IMR-90 (cell line): Measurements from ENCODE around the gene NUP88. TPM values are rescaled to one million over a fixed set of nuclear protein-coding genes. Genes with fewer than 3 reads are reported as not detected.

Experiments
- ATAC-seq: fragments of 200-7000 bp; cut with Tn5 transposase; 2 replicates; pipeline ENCODE4 v1.9.1; 2020; ENCODE audit warnings: low read depth, mild to moderate bottlenecking, moderate library complexity
- BruUV-seq: library from RNA; stranded (reverse); fragments of 400-500 nt; replicated peaks from 2 replicates; lab custom pipeline; 2021; lab: Mats Ljungman, UMichigan
- CTCF ChIA-PET: fragments of 300-600 bp; formaldehyde crosslinking; extraction: SDS; loops from one replicate; lab custom pipeline; 2021; ENCODE audit warnings: antibody characterized with exemption; lab: Yijun Ruan, JAX
- POLR2A ChIA-PET: fragments of 300-600 bp; sonication (Branson Sonifier 250); formaldehyde crosslinking; loops from one replicate; lab custom pipeline; 2022; ENCODE audit warnings: antibody characterized with exemption; ENCODE audit not compliant: unreplicated experiment; lab: Charles Lee
- DNase-seq: peaks from one replicate; pipeline ENCODE4 v3.0.0; 2013
- H2AFZ ChIP-seq: replicated peaks from 2 replicates; pipeline ENCODE3; 2013; ENCODE audit warnings: low read length, mild to moderate bottlenecking; ENCODE audit not compliant: poor library complexity
- H2AK5ac ChIP-seq: 2 replicates; pipeline ENCODE4 v1.6.1; 2013; ENCODE audit warnings: low read depth, low read length, inconsistent platforms
- H2AK9ac ChIP-seq: replicated peaks from 2 replicates; pipeline ENCODE3; 2013; ENCODE audit warnings: mild to moderate bottlenecking, low read depth, low read length, moderate library complexity; ENCODE audit not compliant: poor library complexity
- H2BK120ac ChIP-seq: 2 replicates; pipeline ENCODE4 v1.6.1; 2013; ENCODE audit warnings: low read depth, low read length, inconsistent platforms
- H2BK15ac ChIP-seq: 3 replicates; pipeline ENCODE4 v1.6.1; 2013; ENCODE audit warnings: low read depth, low read length, inconsistent platforms
- H2BK20ac ChIP-seq: 2 replicates; pipeline ENCODE4 v1.6.1; 2013; ENCODE audit warnings: low read depth, mild to moderate bottlenecking, inconsistent platforms, low read length, moderate library complexity
- H2BK5ac ChIP-seq: 2 replicates; pipeline ENCODE4 v1.6.1; 2013; ENCODE audit warnings: mild to moderate bottlenecking, low read depth, low read length, inconsistent platforms; ENCODE audit not compliant: poor library complexity, severe bottlenecking
- H3K14ac ChIP-seq: replicated peaks from 2 replicates; pipeline ENCODE4 v1.6.1; 2013; ENCODE audit warnings: low read depth, low read length, inconsistent platforms
- H3K18ac ChIP-seq: 2 replicates; pipeline ENCODE4 v1.6.1; 2013; ENCODE audit warnings: low read depth, low read length, control low read depth
- H3K23ac ChIP-seq: 2 replicates; pipeline ENCODE4 v1.6.1; 2013; ENCODE audit warnings: low read depth, low read length, inconsistent platforms
- H3K27ac ChIP-seq: 2 replicates; pipeline ENCODE4 v1.5.1; 2013; ENCODE audit warnings: mild to moderate bottlenecking, control low read depth, low read length; ENCODE audit not compliant: insufficient read depth
- H3K27me3 ChIP-seq: 2 replicates; pipeline ENCODE4 v1.6.1; 2013; ENCODE audit warnings: low read length; ENCODE audit not compliant: control insufficient read depth, insufficient read depth
- H3K36me3 ChIP-seq: 2 replicates; pipeline ENCODE4 v1.6.1; 2013; ENCODE audit warnings: low read length, mixed read lengths; ENCODE audit not compliant: control insufficient read depth, insufficient read depth
- H3K4ac ChIP-seq: 2 replicates; pipeline ENCODE4 v1.6.1; 2013; ENCODE audit warnings: low read depth, low read length, inconsistent platforms
- H3K4me1 ChIP-seq: 2 replicates; pipeline ENCODE4 v1.6.1; 2013; ENCODE audit warnings: low read length, mixed read lengths; ENCODE audit not compliant: control insufficient read depth, insufficient read depth
- H3K4me2 ChIP-seq: 2 replicates; pipeline ENCODE4 v1.6.1; 2013; ENCODE audit warnings: low read depth, mild to moderate bottlenecking, control low read depth, low read length, moderate library complexity
- H3K4me3 ChIP-seq: 2 replicates; pipeline ENCODE4 v1.5.1; 2013; ENCODE audit warnings: low read depth, mild to moderate bottlenecking, control low read depth, low read length, moderate library complexity; ENCODE audit not compliant: insufficient read depth
- H3K56ac ChIP-seq: 2 replicates; pipeline ENCODE4 v1.6.1; 2013; ENCODE audit warnings: low read length, inconsistent platforms; ENCODE audit not compliant: insufficient read depth; ENCODE audit errors: extremely low read depth
- H3K79me1 ChIP-seq, 2 experiments: 2 replicates each; pipeline ENCODE4 v1.6.1; 2013; ENCODE audit warnings: low read length in 2 of 2, inconsistent platforms in 1 of 2, low read depth in 1 of 2
- H3K9ac ChIP-seq: 2 replicates; pipeline ENCODE4 v1.6.1; 2013; ENCODE audit warnings: low read depth, low read length, control low read depth
- H3K9me1 ChIP-seq: 2 replicates; pipeline ENCODE4 v1.6.1; 2013; ENCODE audit warnings: low read length, inconsistent platforms; ENCODE audit not compliant: insufficient read depth
- H3K9me3 ChIP-seq: 2 replicates; pipeline ENCODE4 v1.6.1; 2013; ENCODE audit warnings: low read length; ENCODE audit not compliant: control insufficient read depth, insufficient read depth
- H4K20me1 ChIP-seq: 2 replicates; pipeline ENCODE4 v1.6.1; 2013; ENCODE audit warnings: low read length, inconsistent platforms; ENCODE audit not compliant: insufficient read depth
- H4K5ac ChIP-seq: 2 replicates; pipeline ENCODE4 v1.6.1; 2013; ENCODE audit warnings: mild to moderate bottlenecking, low read depth, low read length, control low read depth
- H4K8ac ChIP-seq, 2 experiments: 2 replicates each; pipeline ENCODE4 v1.6.1; 2013; ENCODE audit warnings: low read depth in 2 of 2, low read length in 2 of 2, control low read depth in 1 of 2, inconsistent platforms in 1 of 2
- H4K91ac ChIP-seq: 2 replicates; pipeline ENCODE4 v1.6.1; 2013; ENCODE audit warnings: low read depth, low read length, inconsistent platforms; ENCODE audit not compliant: insufficient read depth
- BHLHE40 ChIP-seq: fragments of 150-350 bp; IDR thresholded peaks from 2 replicates; pipeline ENCODE4 v1.6.1; 2016; ENCODE audit warnings: mild to moderate bottlenecking, low read depth, low read length
- CEBPB ChIP-seq: IDR thresholded peaks from 2 replicates; pipeline ENCODE4 v1.6.1; 2012; ENCODE audit warnings: low read depth, low read length, improper control_type of control experiment
- FOS ChIP-seq: fragments of 150-350 bp; IDR thresholded peaks from 2 replicates; pipeline ENCODE4 v1.6.1; 2016; ENCODE audit warnings: low read depth, low read length
- MAFK ChIP-seq: IDR thresholded peaks from 2 replicates; pipeline ENCODE4 v1.6.1; 2012; ENCODE audit warnings: low read depth, low read length, improper control_type of control experiment
- MAZ ChIP-seq: IDR thresholded peaks from 2 replicates; pipeline ENCODE4 v1.6.1; 2012; ENCODE audit warnings: low read depth, mild to moderate bottlenecking, low read length, improper control_type of control experiment, moderate library complexity, borderline replicate concordance
- MXI1 ChIP-seq: IDR thresholded peaks from 2 replicates; pipeline ENCODE4 v1.6.1; 2012; ENCODE audit warnings: low read depth, mild to moderate bottlenecking, low read length, moderate library complexity, borderline replicate concordance
- NFE2L2 ChIP-seq: fragments of 150-350 bp; IDR thresholded peaks from 2 replicates; pipeline ENCODE4 v1.6.1; 2016; ENCODE audit warnings: low read depth, mild to moderate bottlenecking, low read length
- POLR2A ChIP-seq: IDR thresholded peaks from 2 replicates; pipeline ENCODE4 v1.6.1; 2012; ENCODE audit warnings: mild to moderate bottlenecking, low read depth, low read length
- RAD21 ChIP-seq: IDR thresholded peaks from 2 replicates; pipeline ENCODE4 v1.6.1; 2012; ENCODE audit warnings: low read length, improper control_type of control experiment
- RCOR1 ChIP-seq: IDR thresholded peaks from 2 replicates; pipeline ENCODE4 v1.6.1; 2012; ENCODE audit warnings: mild to moderate bottlenecking, low read length, improper control_type of control experiment; ENCODE audit not compliant: insufficient replicate concordance
- dilution Hi-C: fragments of 300-500 bp; cut with HindIII; formaldehyde crosslinking; loops from one replicate; pipeline ENCODE4 v1.14.3; 2018; ENCODE audit warnings: low sequenced_read_pairs; ENCODE audit not compliant: unreplicated experiment
- in situ Hi-C: fragments of 300-500 bp; cut with MboI; formaldehyde crosslinking; loops from 3 replicates; pipeline ENCODE4 v1.14.3; 2019; ENCODE audit warnings: low sequenced_read_pairs, inconsistent platforms, mixed read lengths
- intact Hi-C: fragments of 100-400 bp; cut with micrococcal nuclease; formaldehyde crosslinking; loops from 2 replicates; pipeline ENCODE4 v1.10.0; 2022
- polyA plus RNA-seq, 3 experiments: library from polyadenylated mRNA; depleted of rRNA; stranded (reverse); fragments of >200 nt; gene quantifications; 2 replicates each; pipeline ENCODE4 v1.2.3, GENCODE V29; 2012; ENCODE audit warnings: low replicate concordance in 1 of 3
- total RNA-seq: library from RNA; depleted of rRNA; stranded (reverse); fragments of >200 nt; gene quantifications from 2 replicates; pipeline ENCODE4 v1.2.3, GENCODE V29; 2012
- TF ChIP-seq, protein P1 (sequence below): conservative IDR thresholded peaks from 2 replicates; pipeline ENCODE4 v1.5.1; 2012; ENCODE audit warnings: mild to moderate bottlenecking, low read depth, low read length, improper control_type of control experiment
- TF ChIP-seq, protein P2 (sequence below): fragments of 150-350 bp; IDR thresholded peaks from 2 replicates; pipeline ENCODE4 v1.6.1; 2017; ENCODE audit warnings: mild to moderate bottlenecking, antibody characterized with exemption, low read length, low read depth

Gene NUP88
- total and polyA plus RNA-seq, 2 of the 4 experiments (the other 2 are of a cell fraction): 57.0 to 83.7 TPM

DNA sequence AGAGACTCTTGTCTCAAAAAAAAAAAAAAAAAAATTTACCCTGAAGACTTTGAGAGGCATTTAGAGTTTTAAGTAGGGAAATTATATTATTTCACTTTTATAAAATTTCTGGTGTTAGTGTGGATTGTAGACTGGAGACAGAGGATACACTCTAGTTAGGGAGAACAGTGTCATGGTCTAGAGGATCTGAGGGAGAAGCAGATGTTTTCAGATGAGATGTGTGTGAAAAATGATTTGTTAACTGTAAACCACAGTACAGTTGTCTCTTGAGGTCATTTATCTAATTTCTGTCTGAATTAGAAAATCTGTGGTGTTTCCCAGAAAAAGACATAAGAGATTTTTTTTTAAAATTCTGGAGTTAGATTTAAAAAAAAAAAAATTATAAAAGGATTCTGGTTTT, 54.8 kb downstream of the NUP88 start:
- in situ Hi-C loops (no loop called here), intact Hi-C loops (loop anchor here (5.0 kb wide), 2 partner anchors 48 to 117 kb away; no protein-coding TSS in a partner anchor), dilution Hi-C loops (no loop called here)
- ATAC-seq: no peak
- Histone ChIP-seq H3K9ac (no peak overlapping the region), H4K5ac (no peak overlapping the region), H3K4ac (no peak overlapping the region), H2AFZ (no peak overlapping the region), H2BK15ac (no peak overlapping the region), H3K27me3 (no peaks in the 10 kb centered on the region), H3K23ac (no peak overlapping the region), H3K9me1 (peaks cover 3% of the 10 kb centered on the region; the same call in 1 of the 2 replicates), H3K18ac (no peak overlapping the region), H3K56ac (no peak overlapping the region), H2BK120ac (no peak overlapping the region), H2AK9ac (no peak overlapping the region), H3K9me3 (no peaks in the 10 kb centered on the region), H3K4me2 (no peak overlapping the region), H3K14ac (no peak overlapping the region), H2BK5ac (no peak overlapping the region), H2AK5ac (no peak overlapping the region), H3K27ac (no peak overlapping the region), H4K8ac (no peak overlapping the region), H2BK20ac (no peak overlapping the region), H4K20me1 (peaks cover 14% of the 10 kb centered on the region; the same call in 1 of the 2 replicates), H3K4me3 (no peak overlapping the region), H3K4me1 (peaks cover 9% of the 10 kb centered on the region; the same call in 1 of the 2 replicates), H3K36me3 (peaks cover 16% of the 10 kb centered on the region), H3K79me1 (peaks cover 6 to 9% of the 10 kb centered on the region in 2 experiments; a peak in 3 of 4 replicates), H4K91ac (no peak overlapping the region)
- no peak for TF ChIP-seq MXI1
- no peak for TF ChIP-seq CEBPB
- no peak for TF ChIP-seq RAD21
- TF ChIP-seq, protein P1, sequence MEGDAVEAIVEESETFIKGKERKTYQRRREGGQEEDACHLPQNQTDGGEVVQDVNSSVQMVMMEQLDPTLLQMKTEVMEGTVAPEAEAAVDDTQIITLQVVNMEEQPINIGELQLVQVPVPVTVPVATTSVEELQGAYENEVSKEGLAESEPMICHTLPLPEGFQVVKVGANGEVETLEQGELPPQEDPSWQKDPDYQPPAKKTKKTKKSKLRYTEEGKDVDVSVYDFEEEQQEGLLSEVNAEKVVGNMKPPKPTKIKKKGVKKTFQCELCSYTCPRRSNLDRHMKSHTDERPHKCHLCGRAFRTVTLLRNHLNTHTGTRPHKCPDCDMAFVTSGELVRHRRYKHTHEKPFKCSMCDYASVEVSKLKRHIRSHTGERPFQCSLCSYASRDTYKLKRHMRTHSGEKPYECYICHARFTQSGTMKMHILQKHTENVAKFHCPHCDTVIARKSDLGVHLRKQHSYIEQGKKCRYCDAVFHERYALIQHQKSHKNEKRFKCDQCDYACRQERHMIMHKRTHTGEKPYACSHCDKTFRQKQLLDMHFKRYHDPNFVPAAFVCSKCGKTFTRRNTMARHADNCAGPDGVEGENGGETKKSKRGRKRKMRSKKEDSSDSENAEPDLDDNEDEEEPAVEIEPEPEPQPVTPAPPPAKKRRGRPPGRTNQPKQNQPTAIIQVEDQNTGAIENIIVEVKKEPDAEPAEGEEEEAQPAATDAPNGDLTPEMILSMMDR: no peak
- TF ChIP-seq MAFK: no peak
- TF ChIP-seq NFE2L2: no peak
- TF ChIP-seq, protein P2, sequence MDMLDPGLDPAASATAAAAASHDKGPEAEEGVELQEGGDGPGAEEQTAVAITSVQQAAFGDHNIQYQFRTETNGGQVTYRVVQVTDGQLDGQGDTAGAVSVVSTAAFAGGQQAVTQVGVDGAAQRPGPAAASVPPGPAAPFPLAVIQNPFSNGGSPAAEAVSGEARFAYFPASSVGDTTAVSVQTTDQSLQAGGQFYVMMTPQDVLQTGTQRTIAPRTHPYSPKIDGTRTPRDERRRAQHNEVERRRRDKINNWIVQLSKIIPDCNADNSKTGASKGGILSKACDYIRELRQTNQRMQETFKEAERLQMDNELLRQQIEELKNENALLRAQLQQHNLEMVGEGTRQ: no peak
- no peak for TF ChIP-seq FOS
- TF ChIP-seq MAZ: no peak
- no peak for TF ChIP-seq BHLHE40
- no peak for TF ChIP-seq POLR2A
- TF ChIP-seq RCOR1: no peak
- ChIA-PET CTCF (interaction anchor here (0.7 kb wide), 1 partner anchor 102 kb away, joined by 5 read pairs; no protein-coding TSS in a partner anchor), POLR2A (no interaction called here)
- no peak for DNase-seq
- BruUV-seq: no TSS peak
